Upper lobe of left lung (tissue), 6 donors: ENCODE results near the gene MRPL50. TPM values are rescaled to one million over a fixed set of nuclear protein-coding genes. Genes with fewer than 3 reads are reported as not detected.

Experiments used
- ATAC-seq, 2 donors: fragments of 200-7000 bp; cut with Tn5 transposase; one replicate each; pipeline ENCODE4 v1.9.1; 2022; ENCODE audit warnings: mild to moderate bottlenecking in 2 of 2, moderate library complexity in 2 of 2; ENCODE audit not compliant: low FRiP score in 2 of 2
- DNase-seq, 2 donors: peaks; one replicate each; pipeline ENCODE4 v3.0.0-alpha.2; 2019 to 2020
- H3K27ac ChIP-seq, 4 donors: fragments of 200-600 bp; sonication (generic); one replicate each; pipeline ENCODE4 v1.5.1; 2016 to 2019
- H3K27me3 ChIP-seq, 4 donors: fragments of 200-600 bp; sonication (generic); one replicate each; pipeline ENCODE4 v1.5.1; 2017 to 2019
- H3K36me3 ChIP-seq, 4 donors: fragments of 200-600 bp; sonication (generic); one replicate each; pipeline ENCODE4 v1.5.1; 2016 to 2019
- H3K4me1 ChIP-seq, 4 donors: fragments of 200-600 bp; sonication (generic); one replicate each; pipeline ENCODE4 v1.5.1; 2018 to 2019
- H3K4me3 ChIP-seq, 4 donors: fragments of 200-600 bp; sonication (generic); one replicate each; pipeline ENCODE4 v1.5.1; 2017 to 2019; ENCODE audit warnings: mild to moderate bottlenecking in 2 of 4, moderate library complexity in 1 of 4
- H3K9me3 ChIP-seq, 4 donors: fragments of 200-600 bp; sonication (generic); one replicate each; pipeline ENCODE4 v1.5.1; 2018 to 2019
- CTCF ChIP-seq, 6 experiments: fragments of 450-650 bp in 4 of 6; fragments of 200-600 bp in 2 of 6; sonication (generic) in 2 of 6; IDR thresholded peaks; one replicate each; pipeline ENCODE4 v1.5.1; 2016 to 2019; ENCODE audit warnings: antibody characterized with exemption in 6 of 6
- EP300 ChIP-seq, 4 donors: sonication (generic); formaldehyde crosslinking; IDR thresholded peaks; one replicate each; pipeline ENCODE4 v1.5.1; 2017; ENCODE audit warnings: antibody characterized with exemption in 4 of 4, control low read depth in 2 of 4
- POLR2A ChIP-seq, 4 donors: fragments of 450-650 bp; IDR thresholded peaks; one replicate each; pipeline ENCODE4 v1.5.1; 2016 to 2017; ENCODE audit warnings: antibody characterized with exemption in 4 of 4, mild to moderate bottlenecking in 2 of 4
- POLR2AphosphoS5 ChIP-seq, 2 donors: sonication (generic); formaldehyde crosslinking; IDR thresholded peaks; one replicate each; pipeline ENCODE4 v1.5.1; 2017; ENCODE audit warnings: antibody characterized with exemption in 2 of 2
- WGBS, 2 donors: methylation state at CpG; one replicate each; pipeline ENCODE4 v1.1.5; 2017 to 2018; 5-methylcytosine and 5-hydroxymethylcytosine counted together
- total RNA-seq, 6 donors: library from RNA; depleted of rRNA in 4 of 6; stranded (reverse); fragments of >200 nt in 4 of 6; gene quantifications; one replicate each; pipeline versions ENCODE4 v1.1.0 to v1.2.1, GENCODE V29; 2016 to 2021
- donor health status: DM: no; HTN: no; CAD: no; lungs with moderate emphysema.
- donor health status: DM: no; HTN: yes; CAD: no; lungs with severe emphysema.

MRPL50 gene
- 10 to 100 TPM in 2 of 6 donors, 1 to 10 TPM in 4; 3.9 to 13.4 (median 9.2) TPM for total RNA-seq

DNA sequence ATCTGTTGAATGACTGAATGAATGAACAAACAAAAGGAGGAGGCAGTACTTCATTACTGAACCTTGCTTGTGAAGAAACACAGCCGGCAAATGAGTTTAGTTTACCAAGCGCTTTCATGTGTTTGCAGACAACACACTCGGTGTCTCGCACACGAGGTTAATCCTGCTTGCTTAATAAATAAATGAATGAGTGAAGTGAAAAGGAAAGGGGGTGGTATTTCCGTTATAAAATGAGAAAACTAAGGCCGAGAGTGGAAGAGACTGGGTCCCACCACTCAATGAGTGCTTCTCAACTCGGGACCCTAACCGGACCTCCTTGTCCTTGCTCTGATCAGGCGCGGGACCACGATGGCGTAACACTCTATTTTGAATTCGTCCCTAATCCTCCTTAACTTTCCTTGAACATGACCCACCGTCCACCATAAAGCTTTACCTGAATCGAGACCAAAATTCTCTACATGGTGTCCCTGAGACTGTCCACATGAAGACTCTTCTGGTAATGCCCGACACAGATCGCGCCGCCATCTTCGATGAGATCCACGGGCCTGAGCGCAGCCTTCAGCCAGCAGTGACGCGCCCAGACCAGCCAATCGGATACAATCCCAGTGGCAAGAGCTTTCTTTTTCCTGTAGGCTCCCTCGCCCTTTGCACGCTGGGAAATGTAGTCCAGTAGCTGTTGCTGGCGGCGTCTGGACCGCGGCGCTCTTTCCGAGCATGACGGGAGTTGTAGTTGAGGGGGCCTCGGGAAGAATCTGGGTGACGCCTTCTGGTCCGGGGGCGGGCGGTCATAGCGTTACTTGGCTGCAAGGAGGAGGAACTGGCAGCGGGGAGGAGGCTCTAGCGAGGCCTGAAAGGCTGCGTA is at the start of gene MRPL50, which contains the start of gene ZNF189:
Gene MRPL50, minus strand, starts transcription at position 551 of the 862 bp plus-strand sequence. Its CDS starts 26 bp downstream, at position 525.
Gene ZNF189, plus strand, starts transcription at position 784 of the 862 bp plus-strand sequence. CDS start 306 bp downstream, outside the sequence.
- peaks cover 11 to 32% (median 28%) of the 10 kb centered on the region in 4 donors for H3K36me3 ChIP-seq
- ATAC-seq = peak; percentile 99 to 100
- H3K4me1 ChIP-seq = peaks cover 24 to 37% (median 35%) of the 10 kb centered on the region in 4 donors
- TF ChIP-seq CTCF (IDR thresholded peaks at IDR 0.05) = no peak
- TF ChIP-seq EP300 (IDR thresholded peaks at IDR 0.05) = no peak
- TF ChIP-seq POLR2AphosphoS5 (IDR thresholded peaks at IDR 0.05) = peak; percentile 89 to 92
- peak in 3 of 4 donors; percentile 84 to 86 (median 85) for TF ChIP-seq POLR2A (IDR thresholded peaks at IDR 0.05)
- peaks cover 0 to 5% (median 1%) of the 10 kb centered on the region in 4 donors for H3K9me3 ChIP-seq
- 0% methylated on average over 33 to 39 of the region's 44 CpGs for WGBS, 2 donors
- peak; percentile 93 to 100 for DNase-seq
- H3K27me3 ChIP-seq = no peaks in the 10 kb centered on the region
- H3K4me3 ChIP-seq = peak within 1 kb of the TSS; percentile 55 to 86 (median 68)
- peak within 1 kb of the TSS; percentile 88 to 95 (median 92) for H3K27ac ChIP-seq

GRCh38 chr9:101446732-101447131 is 48.3 kb upstream of the MRPL50 start:
- TF ChIP-seq CTCF (IDR thresholded peaks at IDR 0.05) (no peak), POLR2AphosphoS5 (IDR thresholded peaks at IDR 0.05) (no peak), POLR2A (IDR thresholded peaks at IDR 0.05) (no peak), EP300 (IDR thresholded peaks at IDR 0.05) (no peak)
- H3K9me3 ChIP-seq = no peaks in the 10 kb centered on the region
- ATAC-seq = no peak
- H3K36me3 ChIP-seq = no peaks in the 10 kb centered on the region
- H3K4me3 ChIP-seq = no peak overlapping the region
- H3K27ac ChIP-seq = no peak overlapping the region
- DNase-seq = no peak
- peaks cover 0 to 7% (median 3%) of the 10 kb centered on the region in 4 donors for H3K4me1 ChIP-seq
- H3K27me3 ChIP-seq = no peaks in the 10 kb centered on the region

DNA sequence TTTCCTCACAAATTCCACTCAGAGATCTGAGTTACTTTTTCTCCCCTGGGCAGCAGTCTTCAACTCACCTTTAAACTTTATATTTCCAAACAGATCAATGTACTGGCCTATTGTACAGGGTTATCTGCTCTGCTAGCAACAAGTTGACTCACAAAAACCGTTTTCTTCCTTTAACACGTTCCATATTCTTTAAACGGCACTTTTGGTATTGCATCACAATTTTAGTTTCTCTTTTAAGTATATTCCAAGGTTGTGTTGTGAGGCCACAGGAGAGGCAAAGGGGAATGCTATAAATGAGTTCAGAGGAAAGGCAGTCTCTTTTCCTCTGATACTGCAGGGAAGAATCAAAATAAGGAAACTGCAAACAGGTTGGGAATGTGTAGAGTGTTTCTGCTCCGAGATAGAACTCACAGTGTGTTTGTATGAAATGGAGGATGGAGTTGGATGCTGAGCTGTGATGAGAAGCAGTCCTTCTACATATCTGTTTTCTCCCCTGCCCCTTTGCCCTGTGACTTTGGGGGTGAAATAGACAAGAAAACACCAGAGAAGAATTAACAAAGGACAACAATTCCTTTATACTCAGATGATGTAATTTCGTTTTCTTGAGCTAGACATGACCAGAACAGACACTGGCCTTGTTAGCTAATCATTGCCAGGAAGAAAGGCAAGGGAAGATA is 47.1 kb upstream of the MRPL50 start:
- 40 to 51% methylated on average over 5 of the region's 5 CpGs for WGBS, 2 donors
- H3K27ac ChIP-seq = no peak overlapping the region
- no peak for ATAC-seq

DNA sequence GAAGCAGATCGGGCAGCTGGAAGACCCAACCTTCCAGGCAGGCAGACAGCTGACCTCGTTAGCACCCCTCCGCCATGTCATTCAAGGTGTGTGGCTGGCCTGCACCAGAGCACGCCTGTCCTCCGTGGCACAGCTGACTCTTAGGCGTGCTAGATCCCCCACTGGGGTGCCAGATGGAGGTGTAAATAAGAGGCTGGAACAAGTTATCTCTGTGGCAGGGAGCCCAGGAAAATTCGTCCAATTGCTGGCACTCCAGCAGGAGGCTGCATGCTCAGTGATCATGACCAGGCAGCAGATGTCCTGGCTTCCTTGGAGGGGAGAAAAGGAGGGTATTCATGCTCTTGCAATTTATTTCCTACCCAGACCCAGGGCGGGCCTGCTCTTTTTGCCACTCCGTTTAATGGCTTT is 45.0 kb upstream of the MRPL50 start:
- Histone ChIP-seq H3K4me3 (no peak overlapping the region), H3K36me3 (no peaks in the 10 kb centered on the region), H3K4me1 (no peaks in the 10 kb centered on the region), H3K27me3 (no peaks in the 10 kb centered on the region), H3K27ac (no peak overlapping the region), H3K9me3 (no peaks in the 10 kb centered on the region)
- no peak for ATAC-seq
- DNase-seq = peak in 1 of 2 donors; percentile 28
- no peak for TF ChIP-seq EP300 (IDR thresholded peaks at IDR 0.05)
- no peak for TF ChIP-seq CTCF (IDR thresholded peaks at IDR 0.05)
- no peak for TF ChIP-seq POLR2AphosphoS5 (IDR thresholded peaks at IDR 0.05)
- no peak for TF ChIP-seq POLR2A (IDR thresholded peaks at IDR 0.05)
- 75 to 78% methylated on average over 7 to 9 of the region's 9 CpGs for WGBS, 2 donors

More for the DNA sequence above, 47.1 kb upstream of the MRPL50 start:
- no peaks in the 10 kb centered on the region for H3K27me3 ChIP-seq
- no peaks in the 10 kb centered on the region for H3K9me3 ChIP-seq
- no peak overlapping the region for H3K4me3 ChIP-seq
- no peak for TF ChIP-seq POLR2A (IDR thresholded peaks at IDR 0.05)
- no peak for TF ChIP-seq CTCF (IDR thresholded peaks at IDR 0.05)
- no peak for TF ChIP-seq EP300 (IDR thresholded peaks at IDR 0.05)
- no peak for TF ChIP-seq POLR2AphosphoS5 (IDR thresholded peaks at IDR 0.05)
- peaks cover 0 to 7% (median 3%) of the 10 kb centered on the region in 4 donors for H3K4me1 ChIP-seq
- no peak for DNase-seq
- no peaks in the 10 kb centered on the region for H3K36me3 ChIP-seq
